Esophagus muscularis mucosa (tissue), 4 donors: ENCODE results near the gene PCBP3. TPM values are rescaled to one million over a fixed set of nuclear protein-coding genes. Genes with fewer than 3 reads are reported as not detected.

ENCODE experiments used
- DNase-seq: peaks from one replicate; pipeline ENCODE4 v3.0.0-alpha.2; 2017; ENCODE audit errors: extremely low spot score
- H3K27ac ChIP-seq, 4 donors: fragments of 200-600 bp; sonication (generic); replicated peaks in 1 of 4; 1 replicate in 3 of 4; 2 replicates in 1 of 4; pipeline ENCODE4 v1.5.1; 2016 to 2019; ENCODE audit warnings: mild to moderate bottlenecking in 1 of 4
- H3K27me3 ChIP-seq, 4 donors: fragments of 200-600 bp; sonication (generic); one replicate each; pipeline versions ENCODE4 v1.5.1 to v1.6.0; 2016 to 2019
- H3K36me3 ChIP-seq, 4 donors: fragments of 200-600 bp; sonication (generic); one replicate each; pipeline ENCODE4 v1.5.1; 2016 to 2019
- H3K4me1 ChIP-seq, 4 donors: fragments of 200-600 bp; sonication (generic); one replicate each; pipeline ENCODE4 v1.5.1; 2016 to 2019
- H3K4me3 ChIP-seq, 4 donors: fragments of 200-600 bp; sonication (generic); 1 replicate in 2 of 4; 2 replicates in 2 of 4; pipeline ENCODE4 v1.5.1; 2016 to 2019; ENCODE audit warnings: mild to moderate bottlenecking in 4 of 4, moderate library complexity in 1 of 4
- H3K9me3 ChIP-seq, 4 donors: fragments of 200-600 bp; sonication (generic); 1 replicate in 3 of 4; 2 replicates in 1 of 4; pipeline ENCODE4 v1.5.1; 2016 to 2019
- EP300 ChIP-seq: sonication (generic); formaldehyde crosslinking; IDR thresholded peaks from one replicate; pipeline ENCODE4 v1.6.1; 2017; ENCODE audit warnings: antibody characterized with exemption
- POLR2A ChIP-seq: fragments of 450-650 bp; IDR thresholded peaks from one replicate; pipeline ENCODE4 v1.6.1; 2017; ENCODE audit warnings: antibody characterized with exemption, moderate library complexity, mild to moderate bottlenecking, low read depth
- POLR2AphosphoS5 ChIP-seq, 2 donors: sonication (generic); formaldehyde crosslinking; IDR thresholded peaks; one replicate each; pipeline ENCODE4 v1.6.1; 2017; ENCODE audit warnings: antibody characterized with exemption in 2 of 2
- WGBS: methylation state at CpG from one replicate; pipeline ENCODE4 v1.1.5; 2018; 5-methylcytosine and 5-hydroxymethylcytosine counted together
- intact Hi-C: fragments of 100-400 bp; cut with DNase I; formaldehyde crosslinking; loops from one replicate; pipeline ENCODE4 v1.15.1; 2023
- total RNA-seq, 4 donors: library from RNA; depleted of rRNA; stranded (reverse); fragments of >200 nt; gene quantifications; one replicate each; pipeline versions ENCODE4 v1.1.0 to v1.2.1, GENCODE V29; 2016
- TF ChIP-seq, protein P1 (sequence below), 3 experiments: fragments of 200-600 bp in 2 of 3; fragments of 450-650 bp in 1 of 3; sonication (generic) in 2 of 3; IDR thresholded peaks; one replicate each; pipeline ENCODE4 v1.5.1; 2017 to 2019; ENCODE audit warnings: antibody characterized with exemption in 3 of 3, mild to moderate bottlenecking in 2 of 3, moderate library complexity in 1 of 3

PCBP3 gene
- total RNA-seq, 4 donors from 2014 or later: 7.5 to 9.2 (median 8.1) TPM

GRCh38 chr21:45598109-45598508, 45.4 kb upstream of the PCBP3 start:
- intact Hi-C loops: loop anchor here (5.0 kb wide), 1 partner anchor 219 kb away; no protein-coding TSS in a partner anchor
- peaks cover 0 to 9% (median under 1%) of the 10 kb centered on the region in 4 donors for H3K9me3 ChIP-seq
- WGBS: no CpG with 5 or more reads among the region's 7 CpGs
- peaks cover 0 to 46% (median 0%) of the 10 kb centered on the region in 4 donors for H3K27me3 ChIP-seq
- H3K4me1 ChIP-seq: peaks cover 0 to 5% (median 0%) of the 10 kb centered on the region in 4 donors
- TF ChIP-seq POLR2AphosphoS5 (IDR thresholded peaks at IDR 0.05): no peak
- TF ChIP-seq, protein P1, sequence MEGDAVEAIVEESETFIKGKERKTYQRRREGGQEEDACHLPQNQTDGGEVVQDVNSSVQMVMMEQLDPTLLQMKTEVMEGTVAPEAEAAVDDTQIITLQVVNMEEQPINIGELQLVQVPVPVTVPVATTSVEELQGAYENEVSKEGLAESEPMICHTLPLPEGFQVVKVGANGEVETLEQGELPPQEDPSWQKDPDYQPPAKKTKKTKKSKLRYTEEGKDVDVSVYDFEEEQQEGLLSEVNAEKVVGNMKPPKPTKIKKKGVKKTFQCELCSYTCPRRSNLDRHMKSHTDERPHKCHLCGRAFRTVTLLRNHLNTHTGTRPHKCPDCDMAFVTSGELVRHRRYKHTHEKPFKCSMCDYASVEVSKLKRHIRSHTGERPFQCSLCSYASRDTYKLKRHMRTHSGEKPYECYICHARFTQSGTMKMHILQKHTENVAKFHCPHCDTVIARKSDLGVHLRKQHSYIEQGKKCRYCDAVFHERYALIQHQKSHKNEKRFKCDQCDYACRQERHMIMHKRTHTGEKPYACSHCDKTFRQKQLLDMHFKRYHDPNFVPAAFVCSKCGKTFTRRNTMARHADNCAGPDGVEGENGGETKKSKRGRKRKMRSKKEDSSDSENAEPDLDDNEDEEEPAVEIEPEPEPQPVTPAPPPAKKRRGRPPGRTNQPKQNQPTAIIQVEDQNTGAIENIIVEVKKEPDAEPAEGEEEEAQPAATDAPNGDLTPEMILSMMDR (IDR thresholded peaks at IDR 0.05): no peak
- no peak for TF ChIP-seq EP300
- no peak for TF ChIP-seq POLR2A
- no peak for DNase-seq
- no peak overlapping the region for H3K4me3 ChIP-seq
- H3K36me3 ChIP-seq: no peaks in the 10 kb centered on the region
- no peak overlapping the region for H3K27ac ChIP-seq

DNA sequence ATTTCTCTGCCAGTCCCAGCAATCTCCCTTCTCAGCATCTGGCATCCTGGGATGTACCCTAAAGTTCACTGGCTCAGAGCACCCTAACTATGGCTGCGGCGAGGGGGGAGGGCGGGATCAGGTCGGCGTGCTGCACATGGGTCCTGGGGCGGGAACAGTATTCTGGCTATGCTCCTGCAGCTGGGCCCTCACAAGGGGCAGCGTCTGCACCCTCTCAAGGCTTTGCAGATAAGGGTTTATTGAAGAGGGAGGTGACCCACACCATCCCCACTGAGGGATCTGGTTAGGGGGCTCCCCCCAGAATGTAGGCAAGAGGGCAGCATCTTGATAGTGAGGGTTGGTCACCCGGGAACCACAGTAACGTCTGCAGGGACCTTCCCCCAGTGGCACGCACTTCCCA, 44.9 kb upstream of the PCBP3 start:
- intact Hi-C loops: loop anchor here (5.0 kb wide), 1 partner anchor 219 kb away; no protein-coding TSS in a partner anchor
- Histone ChIP-seq H3K36me3 (no peaks in the 10 kb centered on the region), H3K27ac (no peak overlapping the region), H3K9me3 (peaks cover 0 to 15% (median 6%) of the 10 kb centered on the region in 4 donors), H3K4me1 (peaks cover 0 to 5% (median 0%) of the 10 kb centered on the region in 4 donors), H3K4me3 (no peak overlapping the region), H3K27me3 (peaks cover 0 to 46% (median 0%) of the 10 kb centered on the region in 4 donors)
- DNase-seq: no peak
- TF ChIP-seq, protein P1 (IDR thresholded peaks at IDR 0.05): no peak
- TF ChIP-seq POLR2AphosphoS5 (IDR thresholded peaks at IDR 0.05): no peak
- TF ChIP-seq EP300: no peak
- no peak for TF ChIP-seq POLR2A
- WGBS: 86% methylated on average over 7 of the region's 10 CpGs

DNA sequence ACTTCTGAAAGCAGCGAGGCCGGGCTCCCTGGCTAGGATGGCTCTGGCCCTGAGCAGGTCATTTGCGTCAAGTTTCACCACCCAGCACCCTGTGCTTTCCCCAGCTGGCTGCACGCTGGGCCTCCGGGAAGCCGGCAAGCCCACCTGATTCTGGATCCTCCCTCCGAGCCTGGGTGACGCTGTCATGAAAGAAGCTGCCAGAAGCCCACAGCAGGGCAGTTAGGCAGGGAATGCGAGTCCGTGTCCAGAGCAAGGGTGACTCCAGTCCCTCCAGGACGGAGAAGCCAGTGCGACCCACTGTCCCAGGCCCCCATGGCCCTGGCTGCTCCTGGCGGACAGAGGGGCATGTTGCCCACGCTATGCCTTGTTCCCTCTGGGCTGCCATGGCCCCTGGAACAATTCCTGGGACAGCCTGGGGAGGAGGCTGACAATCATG, 44.4 kb upstream of the PCBP3 start:
- intact Hi-C loops: loop anchor here (5.0 kb wide), 1 partner anchor 218 kb away; no protein-coding TSS in a partner anchor
- H3K36me3 ChIP-seq: no peaks in the 10 kb centered on the region
- no peak overlapping the region for H3K27ac ChIP-seq
- peaks cover 0 to 5% (median 0%) of the 10 kb centered on the region in 4 donors for H3K4me1 ChIP-seq
- peaks cover 0 to 20% (median 8%) of the 10 kb centered on the region in 4 donors for H3K9me3 ChIP-seq
- TF ChIP-seq, protein P1 (IDR thresholded peaks at IDR 0.05): no peak
- TF ChIP-seq POLR2A: no peak
- H3K4me3 ChIP-seq: no peak overlapping the region
- no peak for DNase-seq
- 75% methylated on average over 6 of the region's 14 CpGs for WGBS
- peaks cover 0 to 46% (median 0%) of the 10 kb centered on the region in 4 donors for H3K27me3 ChIP-seq

DNA sequence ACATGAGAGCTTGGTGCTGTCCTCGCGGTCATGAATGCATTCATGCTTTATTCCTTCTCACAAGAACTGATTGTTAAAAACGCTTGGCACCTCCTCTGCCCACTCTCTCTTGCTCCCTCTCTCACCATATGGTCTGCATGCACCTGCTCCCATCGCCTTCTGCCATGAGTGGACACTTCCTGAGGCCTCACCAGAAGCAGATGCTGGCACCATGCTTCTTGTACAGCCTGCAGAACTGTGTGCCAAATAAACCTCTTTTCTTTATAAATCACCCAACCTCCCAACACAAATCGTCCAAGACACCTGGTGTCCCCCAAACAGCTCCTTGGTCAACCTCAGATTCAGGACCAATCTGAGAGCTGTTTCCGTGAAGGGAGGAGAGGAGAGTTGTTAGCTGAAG, 43.3 kb upstream of the PCBP3 start:
- Histone ChIP-seq H3K9me3 (peaks cover 0 to 25% (median 12%) of the 10 kb centered on the region in 4 donors), H3K36me3 (no peaks in the 10 kb centered on the region), H3K4me3 (no peak overlapping the region), H3K27me3 (peaks cover 0 to 37% (median 0%) of the 10 kb centered on the region in 4 donors), H3K4me1 (peaks cover 0 to 5% (median 0%) of the 10 kb centered on the region in 4 donors), H3K27ac (no peak overlapping the region)
- TF ChIP-seq POLR2AphosphoS5 (IDR thresholded peaks at IDR 0.05) (no peak), POLR2A (no peak), EP300 (no peak)
- TF ChIP-seq, protein P1 (IDR thresholded peaks at IDR 0.05): no peak
- no peak for DNase-seq
- 87% methylated on average over 6 of the region's 6 CpGs for WGBS
- intact Hi-C loops: no loop called here

GRCh38 chr21:45601551-45601950, 42.0 kb upstream of the PCBP3 start:
- WGBS: 81% methylated on average over 9 of the region's 10 CpGs
- intact Hi-C loops: no loop called here
- Histone ChIP-seq H3K27me3 (peaks cover 0 to 32% (median 0%) of the 10 kb centered on the region in 4 donors), H3K9me3 (peaks cover 0 to 25% (median 12%) of the 10 kb centered on the region in 4 donors), H3K36me3 (no peaks in the 10 kb centered on the region), H3K4me1 (peaks cover 0 to 4% (median 0%) of the 10 kb centered on the region in 4 donors), H3K27ac (no peak overlapping the region), H3K4me3 (no peak overlapping the region)
- no peak for DNase-seq
- no peak for TF ChIP-seq EP300
- TF ChIP-seq, protein P1 (IDR thresholded peaks at IDR 0.05): no peak
